Testis (tissue), 3 donors: ENCODE measurements around the gene LPP. TPM values are rescaled to one million over a fixed set of nuclear protein-coding genes. Genes with fewer than 3 reads are reported as not detected.

ENCODE experiments used
- DNase-seq: peaks from one replicate; pipeline ENCODE4 v3.0.0-alpha.2; 2019
- H3K27ac ChIP-seq, 2 donors: fragments of 200-600 bp; sonication (generic); one replicate each; pipeline ENCODE4 v1.5.1; 2019
- H3K27me3 ChIP-seq: fragments of 200-600 bp; sonication (generic); one replicate; pipeline ENCODE4 v1.5.1; 2019
- H3K36me3 ChIP-seq: fragments of 200-600 bp; sonication (generic); one replicate; pipeline ENCODE4 v1.5.1; 2017; ENCODE audit warnings: low read depth; ENCODE audit errors: missing control alignments
- H3K4me1 ChIP-seq: fragments of 200-600 bp; sonication (generic); one replicate; pipeline ENCODE4 v1.5.1; 2019
- H3K4me3 ChIP-seq, 2 donors: fragments of 200-600 bp; sonication (generic); one replicate each; pipeline ENCODE4 v1.5.1; 2017 to 2019
- H3K9me3 ChIP-seq: fragments of 200-600 bp; sonication (generic); one replicate; pipeline ENCODE4 v1.5.1; 2017
- CTCF ChIP-seq, 3 experiments: fragments of 450-650 bp in 2 of 3; fragments of 200-600 bp in 1 of 3; sonication (generic) in 1 of 3; IDR thresholded peaks; one replicate each; pipeline ENCODE4 v1.5.1; 2016 to 2019; ENCODE audit warnings: antibody characterized with exemption in 3 of 3, mild to moderate bottlenecking in 2 of 3, moderate library complexity in 1 of 3
- POLR2A ChIP-seq: fragments of 450-650 bp; IDR thresholded peaks from one replicate; pipeline ENCODE4 v1.6.1; 2017; ENCODE audit warnings: antibody characterized with exemption, mild to moderate bottlenecking, moderate library complexity
- WGBS, 2 donors: methylation state at CpG; one replicate each; pipeline ENCODE4 v1.1.5; 2018; 5-methylcytosine and 5-hydroxymethylcytosine counted together
- intact Hi-C: fragments of 100-400 bp; cut with DNase I; formaldehyde crosslinking; loops from one replicate; pipeline ENCODE4 v1.15.1; 2023; ENCODE audit warnings: low total_unique reads
- polyA plus RNA-seq: library from polyadenylated mRNA; stranded (reverse); fragments of 350-450 nt; fragmentation: Illumina TruSeq; extraction: RNeasy Lipid Tissue Mini Kit (QIAGEN cat#74804); gene quantifications from one replicate; pipeline ENCODE4 v1.2.3, GENCODE V29; 2014; ENCODE audit warnings: low read depth, low replicate concordance; ENCODE audit not compliant: insufficient read depth
- total RNA-seq, 2 donors: library from RNA; depleted of rRNA; stranded (reverse); fragments of >200 nt; gene quantifications; one replicate each; pipeline ENCODE4 v1.2.3, GENCODE V29; 2016

LPP gene
- total and polyA plus RNA-seq, 3 donors from 2014 or later = 89.9 to 135 (median 132) TPM

DNA sequence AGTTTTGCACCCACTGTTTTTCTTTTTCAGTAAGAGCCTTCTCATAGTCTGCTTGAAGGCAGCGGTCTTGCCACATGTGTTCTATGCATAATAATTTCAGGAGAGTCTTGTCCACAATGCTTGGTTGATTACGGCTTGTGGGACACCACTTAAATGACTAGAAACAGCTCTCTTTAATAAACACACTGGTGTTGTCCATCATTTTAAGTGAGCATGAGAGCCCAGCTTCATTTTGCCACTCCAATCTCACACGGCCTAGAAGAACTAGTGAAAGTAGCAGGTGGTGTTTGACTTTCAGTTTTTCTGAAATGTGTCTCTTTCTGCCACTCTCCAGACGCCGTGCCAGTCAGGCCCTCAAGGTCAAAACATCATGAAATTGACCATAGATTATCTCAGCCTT, 292.1 kb downstream of the LPP start:
- intact Hi-C loops = no loop called here
- no peaks in the 10 kb centered on the region for H3K4me1 ChIP-seq
- H3K27ac ChIP-seq = peak overlapping the region in 1 of 2 donors; percentile 29
- no peak for TF ChIP-seq POLR2A
- no peak for TF ChIP-seq CTCF (IDR thresholded peaks at IDR 0.05)
- no peaks in the 10 kb centered on the region for H3K27me3 ChIP-seq
- no peak overlapping the region for H3K4me3 ChIP-seq
- DNase-seq = peak; percentile 26
- H3K9me3 ChIP-seq = no peaks in the 10 kb centered on the region
- no peaks in the 10 kb centered on the region for H3K36me3 ChIP-seq
- WGBS, 2 donors = 74 to 78% methylated on average over 5 of the region's 5 CpGs

DNA sequence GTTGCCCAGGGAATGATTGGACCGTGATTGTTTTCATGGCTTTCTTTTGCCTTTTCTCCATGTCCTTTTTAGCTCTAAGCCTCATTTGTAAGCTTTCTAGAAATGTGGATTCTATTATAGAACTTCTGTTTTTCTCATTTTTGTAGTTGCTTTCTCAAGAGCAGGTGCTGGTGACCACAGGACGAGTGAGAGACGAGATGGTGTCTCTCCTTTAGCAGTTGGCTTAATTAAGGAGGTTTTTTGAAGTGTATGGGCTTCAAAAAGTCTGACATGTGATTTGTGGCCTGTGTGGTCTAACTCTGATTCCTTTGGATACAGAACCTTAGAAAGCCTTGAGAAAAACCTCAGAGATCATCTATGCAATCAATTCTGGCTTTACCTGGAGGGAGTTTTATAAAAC, 292.8 kb downstream of the LPP start:
- no peaks in the 10 kb centered on the region for H3K36me3 ChIP-seq
- no peaks in the 10 kb centered on the region for H3K9me3 ChIP-seq
- no peaks in the 10 kb centered on the region for H3K27me3 ChIP-seq
- no peaks in the 10 kb centered on the region for H3K4me1 ChIP-seq
- peak overlapping the region in 1 of 2 donors; percentile 29 for H3K27ac ChIP-seq
- H3K4me3 ChIP-seq = no peak overlapping the region
- no peak for TF ChIP-seq POLR2A
- no peak for TF ChIP-seq CTCF (IDR thresholded peaks at IDR 0.05)
- intact Hi-C loops = no loop called here
- DNase-seq = no peak
- WGBS, 2 donors = 81 to 85% methylated on average over 3 of the region's 3 CpGs

DNA sequence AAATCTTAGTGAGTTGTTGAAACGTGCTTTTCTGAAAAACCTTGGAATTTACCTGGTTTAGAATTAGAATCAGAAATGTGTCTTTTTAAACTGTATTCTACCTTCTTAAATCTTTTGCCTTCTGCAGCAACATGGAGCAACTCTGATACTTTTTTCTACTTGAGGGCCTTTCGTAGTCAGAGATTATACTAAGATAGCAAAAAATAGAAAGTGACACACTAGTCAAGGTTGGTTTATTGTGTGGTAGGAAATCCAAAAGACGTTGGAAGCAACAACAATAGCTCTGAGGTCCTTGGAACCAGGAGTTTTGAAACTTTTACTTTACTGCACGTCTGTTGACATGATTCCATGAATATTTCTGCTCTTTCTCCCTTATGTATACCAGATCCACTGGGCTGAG, 294.9 kb downstream of the LPP start:
- Histone ChIP-seq H3K27me3 (no peaks in the 10 kb centered on the region), H3K36me3 (no peaks in the 10 kb centered on the region), H3K4me1 (no peaks in the 10 kb centered on the region), H3K4me3 (no peak overlapping the region), H3K27ac (no peak overlapping the region), H3K9me3 (no peaks in the 10 kb centered on the region)
- no peak for DNase-seq
- intact Hi-C loops = no loop called here
- WGBS, 2 donors = 71 to 74% methylated on average over 4 of the region's 4 CpGs
- TF ChIP-seq POLR2A = no peak
- TF ChIP-seq CTCF (IDR thresholded peaks at IDR 0.05) = no peak

- TF ChIP-seq POLR2A = no peak
- no peak for TF ChIP-seq CTCF (IDR thresholded peaks at IDR 0.05)
- 85 to 86% methylated on average over 2 of the region's 2 CpGs for WGBS, 2 donors
- Histone ChIP-seq H3K27ac (no peak overlapping the region), H3K9me3 (no peaks in the 10 kb centered on the region), H3K27me3 (no peaks in the 10 kb centered on the region), H3K36me3 (no peaks in the 10 kb centered on the region), H3K4me1 (no peaks in the 10 kb centered on the region), H3K4me3 (no peak overlapping the region)
- DNase-seq = no peak
- intact Hi-C loops = no loop called here
Measured at GRCh38 chr3:188449421-188449820, 295.5 kb downstream of the LPP start.

DNA sequence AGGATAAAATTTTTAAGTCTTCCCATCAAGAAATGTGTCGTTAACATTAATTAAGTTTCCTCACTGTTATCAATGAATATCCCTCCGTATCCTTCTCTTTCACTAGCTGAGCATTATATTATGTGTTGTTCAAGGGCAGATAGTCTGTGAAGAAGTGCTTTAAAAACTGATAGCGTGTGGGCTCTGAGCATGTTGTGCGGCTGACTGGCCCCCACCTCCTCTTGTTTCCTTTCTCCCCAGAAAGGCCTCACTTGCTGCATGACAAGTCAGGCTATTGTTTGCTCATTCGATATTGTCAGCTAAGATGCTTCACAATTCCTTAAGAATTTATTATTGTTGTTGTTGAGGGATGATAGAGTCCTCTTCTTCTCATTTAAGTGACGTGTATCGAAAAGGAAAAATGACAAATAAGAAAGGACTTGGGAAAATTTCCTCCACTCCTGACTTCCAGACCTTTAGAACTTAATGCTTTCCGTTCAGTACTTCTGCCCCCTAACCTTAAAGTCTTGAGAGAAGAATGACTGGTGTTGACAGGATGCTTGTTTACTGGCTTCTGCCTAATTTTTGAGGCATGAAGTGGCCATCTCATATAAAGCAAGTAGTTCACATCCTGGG, 298.3 kb downstream of the LPP start:
- TF ChIP-seq POLR2A (no peak), CTCF (IDR thresholded peaks at IDR 0.05) (no peak)
- no peaks in the 10 kb centered on the region for H3K36me3 ChIP-seq
- no peak for DNase-seq
- H3K27ac ChIP-seq = no peak overlapping the region
- no peaks in the 10 kb centered on the region for H3K27me3 ChIP-seq
- 70 to 80% methylated on average over 8 of the region's 8 CpGs for WGBS, 2 donors
- intact Hi-C loops = no loop called here
- H3K9me3 ChIP-seq = no peaks in the 10 kb centered on the region
- no peak overlapping the region for H3K4me3 ChIP-seq
- H3K4me1 ChIP-seq = no peaks in the 10 kb centered on the region
